IPS DF 6.9 (cell line): ENCODE data around the gene YPEL1.

Experiments
- DNase-seq: peaks from one replicate; pipeline ENCODE4 v3.0.0-alpha.2; 2013; ENCODE audit warnings: low read depth, low spot score
- H3K27ac ChIP-seq: one replicate; pipeline ENCODE4 v1.5.1; 2013; ENCODE audit warnings: low read length, control low read depth
- H3K27me3 ChIP-seq: 2 replicates; pipeline ENCODE4 v1.6.1; 2013; ENCODE audit warnings: mild to moderate bottlenecking, low read length; ENCODE audit not compliant: control insufficient read depth, insufficient read depth
- H3K36me3 ChIP-seq: 2 replicates; pipeline ENCODE4 v1.6.1; 2013; ENCODE audit warnings: low read length; ENCODE audit not compliant: control insufficient read depth, insufficient read depth
- H3K4me1 ChIP-seq: 2 replicates; pipeline ENCODE4 v1.6.1; 2013; ENCODE audit warnings: low read length; ENCODE audit not compliant: control insufficient read depth, insufficient read depth
- H3K4me3 ChIP-seq: 2 replicates; pipeline ENCODE4 v1.5.1; 2013; ENCODE audit warnings: mild to moderate bottlenecking, low read length
- H3K9me3 ChIP-seq: 2 replicates; pipeline ENCODE4 v1.6.1; 2013; ENCODE audit warnings: low read length, inconsistent platforms; ENCODE audit not compliant: control insufficient read depth, insufficient read depth
- WGBS: extraction: QIAGEN DNeasy Blood & Tissue Kit; methylation state at CpG from one replicate; pipeline ENCODE4 v1.1.7; 2013; ENCODE audit warnings: mixed read lengths, missing lambda C conversion rate; ENCODE audit not compliant: insufficient read length, insufficient coverage; 5-methylcytosine and 5-hydroxymethylcytosine counted together

The YPEL1 gene

GRCh38 chr22:21657020-21657359 is 78.6 kb downstream of the YPEL1 start:
- H3K27me3 ChIP-seq, result no peaks in the 10 kb centered on the region
- peaks cover 2% of the 10 kb centered on the region for H3K4me1 ChIP-seq
- H3K27ac ChIP-seq, result no peak overlapping the region
- WGBS, result no CpG with 5 or more reads among the region's 17 CpGs
- H3K4me3 ChIP-seq, result peak overlapping the region; percentile 52; the same call in 1 of the 2 replicates
- peaks cover 6% of the 10 kb centered on the region for H3K36me3 ChIP-seq
- DNase-seq, result no peak
- no peaks in the 10 kb centered on the region for H3K9me3 ChIP-seq

DNA sequence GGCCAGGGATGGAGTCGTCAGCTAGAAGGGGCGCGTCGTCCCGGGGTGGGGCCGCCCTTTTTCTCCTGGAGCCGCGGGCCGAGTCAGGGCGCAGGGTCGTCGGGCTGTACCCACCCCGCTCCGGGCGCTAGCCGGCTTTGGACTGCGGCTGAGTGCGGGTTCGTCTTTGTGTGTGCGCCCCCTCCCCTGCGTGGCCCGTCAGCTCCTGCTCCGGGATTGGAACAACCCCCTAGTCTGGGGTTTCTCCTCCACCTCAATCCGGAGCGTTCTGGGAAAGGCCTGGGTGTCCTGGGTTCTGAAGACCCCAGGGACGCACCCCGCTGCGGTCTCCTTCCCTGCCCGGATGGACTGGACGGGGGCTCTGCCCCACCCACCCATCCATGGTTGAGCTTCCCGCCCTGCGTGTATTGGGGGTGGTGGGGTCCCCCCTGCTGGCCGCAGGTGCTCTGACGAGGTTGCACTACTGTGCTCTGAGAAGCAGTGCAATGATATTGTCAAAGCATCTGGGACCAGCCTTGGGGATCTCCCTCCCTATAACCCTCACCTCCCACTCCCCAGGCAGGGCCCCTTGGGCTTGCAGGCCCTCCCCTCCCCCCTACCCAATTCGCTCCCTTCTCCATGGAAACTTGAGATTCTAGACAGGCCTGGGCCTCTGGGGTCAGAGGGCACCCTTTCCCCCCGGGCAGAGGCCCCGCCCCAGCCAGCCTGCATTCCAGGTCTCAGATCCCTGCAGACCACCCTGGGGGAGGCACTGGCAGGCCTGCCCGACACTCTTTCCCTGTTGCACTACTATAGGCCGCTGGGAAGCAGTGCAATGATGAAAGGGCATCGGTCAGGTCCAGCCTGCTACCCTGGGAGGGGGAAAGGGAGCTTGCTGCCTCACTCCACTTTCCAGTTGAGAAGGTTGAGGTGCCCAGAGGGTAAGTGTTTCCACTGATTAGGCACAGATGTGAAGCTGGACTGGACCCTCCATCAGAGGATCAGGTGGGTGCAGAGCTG is 82.7 kb downstream of the YPEL1 start:
- Histone ChIP-seq H3K27ac (no peak overlapping the region), H3K27me3 (no peaks in the 10 kb centered on the region)
- DNase-seq, result no peak

DNA sequence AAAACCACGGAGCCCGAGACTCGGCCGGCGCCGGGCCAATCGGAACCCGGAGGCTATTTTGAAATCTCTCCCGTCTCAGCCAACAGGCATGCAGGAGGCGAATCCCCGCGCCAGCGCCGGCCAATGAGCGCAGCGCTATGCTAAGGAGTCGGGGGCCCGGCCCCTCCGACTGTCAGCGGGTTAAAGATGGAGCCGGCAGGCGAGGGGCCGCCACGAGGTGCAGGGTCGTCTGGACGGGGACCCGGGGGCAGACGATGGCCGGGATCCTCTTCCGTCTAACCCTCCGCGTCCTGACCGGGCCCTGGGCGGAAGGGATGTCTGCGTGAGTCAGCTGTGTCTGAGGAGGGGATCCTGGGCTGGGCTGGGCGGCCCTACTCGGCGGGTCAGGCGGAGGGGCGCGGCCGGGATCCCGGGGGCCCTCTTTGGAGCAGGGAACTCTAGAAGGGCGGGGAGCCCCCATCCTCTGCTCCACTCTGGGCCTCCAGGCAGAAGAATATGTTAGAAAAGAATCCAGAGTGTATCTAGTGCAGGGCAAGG is 83.5 kb downstream of the YPEL1 start:
- H3K27me3 ChIP-seq, result no peaks in the 10 kb centered on the region
- no peak overlapping the region for H3K27ac ChIP-seq

More for the DNA sequence above, 82.7 kb downstream of the YPEL1 start:
- Histone ChIP-seq H3K36me3 (peaks cover 6% of the 10 kb centered on the region), H3K4me3 (peak overlapping the region; percentile 99), H3K9me3 (no peaks in the 10 kb centered on the region), H3K4me1 (peaks cover 5% of the 10 kb centered on the region)
- WGBS, result no CpG with 5 or more reads among the region's 40 CpGs

DNA sequence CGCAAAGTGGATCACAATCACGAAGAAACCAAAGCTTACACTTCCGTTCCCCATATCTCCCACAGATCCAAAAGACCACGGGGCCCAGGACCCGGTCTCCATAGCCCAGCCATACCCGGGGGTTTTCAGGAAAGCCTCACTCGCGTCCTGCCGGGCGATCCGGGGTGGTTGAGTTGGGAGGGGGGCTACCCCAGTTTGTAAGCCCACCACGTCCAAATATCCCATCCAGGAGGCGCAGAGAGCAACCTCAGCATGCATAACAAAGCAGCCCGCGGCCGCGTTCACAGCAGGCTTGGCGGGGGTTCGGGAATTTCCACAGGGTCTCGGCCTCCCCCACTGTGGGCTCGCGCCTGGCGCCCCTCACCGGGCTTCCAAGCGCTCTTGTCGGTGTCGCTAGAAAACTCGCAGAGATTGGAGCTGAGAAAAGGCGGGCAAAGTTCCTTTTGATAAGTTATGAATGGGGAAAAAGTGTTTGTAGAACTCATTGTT is 84.0 kb downstream of the YPEL1 start:
- Histone ChIP-seq H3K36me3 (peaks cover 6% of the 10 kb centered on the region), H3K27me3 (no peaks in the 10 kb centered on the region)

More for the DNA sequence above, 83.5 kb downstream of the YPEL1 start:
- peaks cover 6% of the 10 kb centered on the region for H3K36me3 ChIP-seq
- H3K4me1 ChIP-seq, result peaks cover 5% of the 10 kb centered on the region
- peak overlapping the region; percentile 99 for H3K4me3 ChIP-seq
- H3K9me3 ChIP-seq, result no peaks in the 10 kb centered on the region
- no peak for DNase-seq
- WGBS, result no CpG with 5 or more reads among the region's 44 CpGs

GRCh38 chr22:21650823-21651520 is 84.6 kb downstream of the YPEL1 start:
- Histone ChIP-seq H3K27ac (no peak overlapping the region), H3K4me1 (0 out of 2 replicates have a peak, but pooled peaks cover 3% of the 10 kb centered on the region)

More for the DNA sequence above, 84.0 kb downstream of the YPEL1 start:
- Histone ChIP-seq H3K27ac (no peak overlapping the region), H3K4me3 (peak overlapping the region; percentile 47; the same call in 1 of the 2 replicates), H3K9me3 (no peaks in the 10 kb centered on the region), H3K4me1 (0 out of 2 replicates have a peak, but pooled peaks cover 3% of the 10 kb centered on the region)
- no peak for DNase-seq
- WGBS, result no CpG with 5 or more reads among the region's 29 CpGs

DNA sequence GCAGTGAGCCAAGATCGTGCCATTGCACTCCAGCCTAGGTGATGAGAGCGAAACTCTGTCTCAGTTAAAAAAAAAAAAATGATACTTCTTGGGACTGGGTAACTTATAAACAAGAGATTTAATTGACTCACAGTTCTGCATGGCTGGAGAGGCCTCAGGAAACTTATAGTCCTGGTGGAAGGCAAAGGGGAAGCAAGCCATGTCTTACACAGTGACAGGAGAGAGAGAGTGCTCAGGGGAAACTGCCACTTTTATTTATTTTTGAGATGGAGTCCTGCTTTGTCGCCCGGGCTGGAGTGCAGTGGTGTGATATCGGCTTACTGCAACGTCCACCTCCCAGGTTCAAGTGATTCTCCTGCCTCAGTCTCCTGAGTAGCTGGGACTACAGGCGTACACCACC is 85.3 kb downstream of the YPEL1 start:
- no peaks in the 10 kb centered on the region for H3K9me3 ChIP-seq
- H3K27me3 ChIP-seq, result no peaks in the 10 kb centered on the region
- no peak for DNase-seq
- H3K27ac ChIP-seq, result no peak overlapping the region
- peaks cover 6% of the 10 kb centered on the region for H3K36me3 ChIP-seq
- no peak overlapping the region for H3K4me3 ChIP-seq
- 0 out of 2 replicates have a peak, but pooled peaks cover 3% of the 10 kb centered on the region for H3K4me1 ChIP-seq
- WGBS, result no CpG with 5 or more reads among the region's 7 CpGs

More at GRCh38 chr22:21650823-21651520, 84.6 kb downstream of the YPEL1 start:
- no CpG with 5 or more reads among the region's 6 CpGs for WGBS
- H3K4me3 ChIP-seq, result peak overlapping the region; percentile 47; the same call in 1 of the 2 replicates
- peaks cover 6% of the 10 kb centered on the region for H3K36me3 ChIP-seq
- H3K27me3 ChIP-seq, result no peaks in the 10 kb centered on the region
- H3K9me3 ChIP-seq, result no peaks in the 10 kb centered on the region
- DNase-seq, result no peak
